ENCODE measurements around the gene CTAGE8.
"Not testable (repeated sequence)": the region's sequence is repeated elsewhere in the genome, so short reads cannot be mapped to it uniquely, and the experiment has no call there.

GRCh38 chr7:144292384-144293161 lies 23.5 kb upstream of the CTAGE8 start:
- TF ChIP-seq REST (IDR thresholded peaks at IDR 0.05; ENCODE audit: insufficient replicate concordance, low read depth); CTCF (IDR thresholded peaks at IDR 0.05; ENCODE audit: insufficient read depth, low read length): not testable (repeated sequence)

Data from HL-60 (cell line).